22Rv1 (cell line): Measurements from ENCODE around the gene ZNF132.

ENCODE experiments used
- ZFX ChIP-seq: fragments of 450-650 bp; IDR thresholded peaks from 2 replicates; pipeline ENCODE4 v1.6.1; 2017; ENCODE audit warnings: antibody characterized with exemption, borderline replicate concordance
- TF ChIP-seq, protein P1 (sequence below): fragments of 450-650 bp; IDR thresholded peaks from 2 replicates; pipeline ENCODE4 v1.5.1; 2017; ENCODE audit warnings: mild to moderate bottlenecking

GRCh38 chr19:58440556-58440955 lies 603 bp upstream of the ZNF132 start:
- TF ChIP-seq, protein P1, sequence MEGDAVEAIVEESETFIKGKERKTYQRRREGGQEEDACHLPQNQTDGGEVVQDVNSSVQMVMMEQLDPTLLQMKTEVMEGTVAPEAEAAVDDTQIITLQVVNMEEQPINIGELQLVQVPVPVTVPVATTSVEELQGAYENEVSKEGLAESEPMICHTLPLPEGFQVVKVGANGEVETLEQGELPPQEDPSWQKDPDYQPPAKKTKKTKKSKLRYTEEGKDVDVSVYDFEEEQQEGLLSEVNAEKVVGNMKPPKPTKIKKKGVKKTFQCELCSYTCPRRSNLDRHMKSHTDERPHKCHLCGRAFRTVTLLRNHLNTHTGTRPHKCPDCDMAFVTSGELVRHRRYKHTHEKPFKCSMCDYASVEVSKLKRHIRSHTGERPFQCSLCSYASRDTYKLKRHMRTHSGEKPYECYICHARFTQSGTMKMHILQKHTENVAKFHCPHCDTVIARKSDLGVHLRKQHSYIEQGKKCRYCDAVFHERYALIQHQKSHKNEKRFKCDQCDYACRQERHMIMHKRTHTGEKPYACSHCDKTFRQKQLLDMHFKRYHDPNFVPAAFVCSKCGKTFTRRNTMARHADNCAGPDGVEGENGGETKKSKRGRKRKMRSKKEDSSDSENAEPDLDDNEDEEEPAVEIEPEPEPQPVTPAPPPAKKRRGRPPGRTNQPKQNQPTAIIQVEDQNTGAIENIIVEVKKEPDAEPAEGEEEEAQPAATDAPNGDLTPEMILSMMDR = no peak
- no peak for TF ChIP-seq ZFX
